GM19467 (cell line): ENCODE data around the gene ZBTB3.
"Not testable (repeated sequence)": the region's sequence is repeated elsewhere in the genome, so short reads cannot be mapped to it uniquely, and the experiment has no call there.

ENCODE experiments used
- ATAC-seq: cut with Tn5 transposase; IDR thresholded peaks from one replicate; pipeline ENCODE4 v1.9.1; 2021; ENCODE audit warnings: mild to moderate bottlenecking, moderate library complexity; ENCODE audit not compliant: unreplicated experiment

The ZBTB3 gene

GRCh38 chr11:62753736-62754603 lies at the start of gene ZBTB3:
TSS of gene ZBTB3 (minus strand) at chr11:62754160. CDS start at chr11:62753664, 496 bp downstream.
- ATAC-seq, result peak; percentile 96

DNA sequence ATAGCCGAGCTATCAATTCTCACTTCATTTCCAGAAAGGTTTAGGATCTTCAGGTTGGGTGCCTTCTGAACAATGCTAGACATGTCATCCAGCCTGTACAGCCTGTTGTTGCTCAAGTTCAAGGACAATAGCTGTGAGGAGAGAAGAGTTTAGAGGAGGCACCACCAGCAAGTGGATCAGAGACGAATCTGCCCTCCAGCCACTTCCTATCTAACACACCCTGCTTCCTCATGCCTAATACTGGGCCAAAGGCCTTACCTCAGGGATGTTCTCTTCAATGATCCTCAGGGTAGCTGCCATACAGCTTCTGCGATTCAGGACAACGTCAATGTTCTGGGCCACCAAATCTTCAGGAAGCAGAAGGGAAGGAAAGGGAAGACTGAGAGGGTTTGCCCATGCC lies 47.1 kb upstream of the ZBTB3 start:
- ATAC-seq, result no peak

DNA sequence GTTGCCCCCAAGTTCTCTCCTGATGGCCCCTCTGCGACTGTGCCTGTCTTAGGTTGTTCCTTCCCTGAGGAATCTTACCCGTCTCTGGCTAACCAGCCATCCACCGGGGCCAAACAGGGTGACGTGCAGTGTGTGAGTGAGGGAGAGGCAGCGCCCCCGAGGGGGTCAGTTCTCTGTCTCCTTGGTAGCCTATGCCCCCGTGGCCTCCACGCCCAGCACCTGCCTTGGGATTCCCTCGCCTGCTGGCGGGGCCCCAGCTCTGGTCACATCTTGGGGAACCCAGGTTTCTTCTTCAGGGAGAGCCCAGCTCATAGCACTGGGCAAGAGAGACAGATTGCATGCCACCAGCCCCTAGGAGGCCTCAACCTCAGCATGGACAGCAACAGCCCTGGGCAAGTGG lies 45.5 kb upstream of the ZBTB3 start:
- ATAC-seq, result no peak

GRCh38 chr11:62796281-62796680 lies 42.3 kb upstream of the ZBTB3 start:
- no peak for ATAC-seq

DNA sequence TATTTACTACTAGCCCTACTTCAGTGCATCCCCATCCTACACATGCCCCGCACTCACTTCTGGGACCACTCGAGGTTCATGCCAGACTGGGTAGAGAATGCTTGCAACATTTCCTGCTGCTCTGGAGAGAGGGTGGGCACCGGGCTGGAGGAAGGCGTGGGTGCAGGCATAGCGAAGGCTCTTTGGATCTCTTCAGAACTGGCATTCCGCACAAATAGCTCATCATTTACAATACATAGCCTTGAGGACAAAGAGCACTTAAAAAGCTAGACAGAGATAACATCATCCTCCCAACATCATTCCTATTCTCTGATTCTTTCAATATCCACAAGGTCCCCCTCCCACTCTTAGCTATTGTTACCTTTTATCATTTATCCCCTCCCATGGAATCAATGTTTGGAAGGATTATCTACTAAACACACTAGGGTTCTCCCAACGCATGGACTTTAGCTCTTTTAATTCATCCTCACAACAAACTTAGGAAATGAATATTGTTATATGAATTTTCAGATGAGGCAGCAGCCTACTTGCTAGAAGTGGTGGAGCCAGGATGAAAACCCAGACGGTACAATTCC lies 40.3 kb upstream of the ZBTB3 start:
- no peak for ATAC-seq

DNA sequence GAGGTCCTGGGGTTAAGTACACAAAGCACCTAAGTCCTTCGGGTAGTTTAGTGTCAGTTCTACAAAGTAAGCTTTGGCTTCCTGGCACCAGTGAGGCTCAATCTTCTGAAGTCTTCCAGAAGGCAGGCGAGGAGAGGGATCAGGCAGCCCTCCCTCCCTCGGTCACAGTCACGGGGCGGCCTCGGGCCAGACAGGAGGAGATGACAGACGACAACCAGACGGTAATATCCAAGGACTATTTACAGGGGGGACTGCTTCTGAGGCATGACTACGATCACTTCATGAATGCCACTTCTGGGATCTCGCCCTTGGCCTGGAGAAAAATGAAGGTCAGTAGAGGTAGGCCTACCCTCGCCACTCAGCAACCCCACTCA lies 38.2 kb upstream of the ZBTB3 start:
- no peak for ATAC-seq

DNA sequence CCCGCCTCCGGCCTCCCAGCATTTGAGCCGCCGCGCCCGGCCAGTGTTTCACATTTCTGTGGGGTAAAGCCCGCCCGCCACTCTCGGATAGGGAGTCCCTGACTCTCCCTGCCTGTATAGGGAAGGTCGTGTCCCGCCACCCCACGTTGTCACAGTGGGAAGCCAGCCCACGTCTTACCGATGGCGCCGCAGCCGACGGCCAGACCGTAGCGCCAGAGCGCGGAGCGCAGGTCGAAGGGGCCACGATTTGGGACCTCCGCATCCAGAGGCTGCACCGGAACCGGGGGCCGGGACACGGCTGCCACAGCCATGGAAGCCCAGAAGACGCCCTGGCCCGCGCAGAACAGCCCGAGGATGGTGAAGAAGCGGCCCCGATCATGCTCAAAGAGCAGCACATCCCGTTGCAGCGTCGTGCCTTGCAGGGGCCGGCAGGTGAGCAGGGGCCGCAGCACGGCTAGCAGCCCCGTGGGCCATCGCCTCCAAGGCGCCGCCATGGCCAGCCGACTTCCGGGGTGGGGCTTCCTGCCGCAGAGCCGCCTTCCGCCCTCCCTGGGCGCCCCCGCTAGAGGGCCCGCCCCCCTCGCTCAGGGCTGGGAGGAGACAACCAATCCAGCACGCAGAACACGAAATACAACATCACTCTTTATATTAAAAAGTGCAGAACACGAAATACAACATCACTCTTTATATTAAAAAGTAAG lies 37.7 kb upstream of the ZBTB3 start, which contains the start of gene TMEM223:
TMEM223 (minus strand) TSS at position 506 of the 701 bp plus-strand sequence; CDS start at position 494, 12 bp downstream.
- peak; percentile 66 for ATAC-seq

DNA sequence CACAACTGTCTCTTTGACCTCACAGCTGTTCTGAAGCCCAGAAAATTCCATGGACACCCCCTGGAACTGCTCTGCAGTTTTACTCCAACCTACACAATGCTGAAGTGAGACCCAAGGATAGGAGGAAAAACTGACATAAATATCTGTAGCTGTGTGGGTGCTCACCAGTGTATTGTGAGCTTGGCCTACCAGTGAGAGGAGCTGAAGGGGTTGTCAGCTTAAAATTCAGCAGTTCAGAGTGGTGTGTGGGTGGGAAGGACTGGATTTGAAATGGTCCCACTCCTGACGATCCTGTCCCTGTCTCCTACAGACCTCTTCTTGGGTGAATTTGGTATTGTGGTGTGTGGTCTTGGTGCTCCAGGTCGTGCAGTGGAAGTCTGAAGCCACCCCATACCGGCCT lies 35.6 kb upstream of the ZBTB3 start:
- ATAC-seq, result no peak

DNA sequence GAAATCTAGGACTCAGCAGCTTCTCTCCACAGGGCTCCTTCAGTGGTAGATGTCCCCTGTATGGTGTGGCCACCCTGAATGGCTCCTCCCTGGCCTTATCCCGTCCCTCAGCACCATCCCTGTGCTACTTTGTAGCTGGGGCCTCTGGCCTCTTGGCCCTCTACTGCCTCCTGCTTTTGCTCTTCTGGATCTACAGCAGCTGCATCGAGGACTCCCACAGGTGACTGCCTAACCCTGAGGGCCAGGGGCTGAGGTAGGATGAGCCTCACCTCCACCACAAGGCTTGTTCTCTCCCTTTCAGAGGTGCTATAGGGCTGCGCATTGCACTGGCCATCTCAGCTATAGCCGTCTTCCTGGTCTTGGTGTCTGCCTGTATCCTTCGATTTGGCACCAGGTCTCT lies 35.0 kb upstream of the ZBTB3 start:
- no peak for ATAC-seq

DNA sequence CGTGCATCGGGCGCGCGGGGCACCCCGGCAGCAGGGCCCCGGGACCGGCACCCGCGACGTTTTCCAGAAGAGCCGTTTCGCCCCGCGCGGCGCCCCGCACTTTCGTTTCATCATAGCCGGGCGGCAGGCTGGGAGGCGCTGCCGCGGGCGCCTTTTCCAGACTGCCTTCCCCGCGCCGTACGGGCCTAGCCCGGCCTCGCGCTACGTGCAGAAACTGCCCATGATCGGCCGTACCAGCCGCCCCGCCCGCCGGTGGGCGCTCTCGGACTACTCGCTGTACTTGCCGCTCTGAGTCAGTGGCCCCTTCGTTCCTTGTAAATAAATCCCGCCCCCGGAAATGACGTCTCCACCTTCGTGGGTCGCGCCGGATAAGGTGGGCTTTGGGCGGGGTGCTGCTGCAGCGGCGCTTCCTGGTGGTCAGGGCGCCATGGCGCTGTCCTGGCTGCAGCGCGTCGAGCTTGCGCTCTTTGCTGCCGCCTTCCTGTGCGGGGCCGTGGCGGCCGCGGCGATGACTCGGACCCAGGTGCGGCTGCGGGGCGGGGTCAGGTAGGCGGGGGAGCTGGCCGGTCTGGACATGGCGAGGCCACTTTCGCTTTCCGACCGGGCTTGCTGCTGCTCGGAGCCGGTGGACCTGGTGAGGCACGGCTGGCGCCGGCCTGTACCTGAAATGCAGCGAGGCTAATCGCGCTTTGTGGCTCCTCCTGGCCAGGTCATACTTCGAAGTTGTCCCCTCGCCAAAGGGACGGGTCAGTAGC lies 33.2 kb upstream of the ZBTB3 start, which contains the start of gene TMEM179B:
TMEM179B (plus strand) TSS at position 398 of the 755 bp plus-strand sequence; CDS start at position 428, 30 bp downstream.
- peak; percentile 57 for ATAC-seq

DNA sequence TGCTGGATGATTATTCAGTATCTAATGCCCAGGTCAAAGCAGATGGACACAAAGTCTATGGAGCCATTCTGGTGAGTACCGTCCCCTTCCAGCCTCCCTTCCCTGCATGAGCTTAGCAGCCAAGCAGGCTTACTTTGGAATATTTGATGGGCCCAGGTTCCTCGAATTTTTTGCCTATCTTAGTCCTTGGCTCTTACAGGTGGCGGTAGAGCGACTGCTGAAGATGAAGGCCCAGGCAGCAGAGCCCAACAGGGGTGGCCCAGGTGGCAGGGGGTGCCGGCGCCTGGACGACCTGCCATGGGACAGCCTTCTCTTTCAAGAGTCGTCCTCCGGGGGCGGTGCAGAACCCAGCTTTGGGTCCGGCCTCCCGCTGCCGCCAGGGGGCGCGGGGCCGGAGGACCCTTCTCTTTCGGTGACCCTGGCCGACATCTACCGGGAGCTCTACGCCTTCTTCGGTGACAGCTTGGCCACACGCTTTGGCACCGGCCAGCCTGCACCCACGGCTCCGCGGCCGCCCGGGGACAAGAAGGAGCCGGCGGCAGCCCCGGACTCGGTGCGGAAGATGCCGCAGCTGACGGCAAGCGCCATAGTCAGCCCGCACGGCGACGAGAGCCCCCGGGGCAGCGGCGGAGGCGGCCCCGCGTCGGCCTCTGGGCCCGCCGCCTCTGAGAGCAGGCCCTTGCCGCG lies 32.5 kb upstream of the ZBTB3 start:
- peak; percentile 56 for ATAC-seq

GRCh38 chr11:62782753-62783152 lies 28.8 kb upstream of the ZBTB3 start:
- no peak for ATAC-seq

DNA sequence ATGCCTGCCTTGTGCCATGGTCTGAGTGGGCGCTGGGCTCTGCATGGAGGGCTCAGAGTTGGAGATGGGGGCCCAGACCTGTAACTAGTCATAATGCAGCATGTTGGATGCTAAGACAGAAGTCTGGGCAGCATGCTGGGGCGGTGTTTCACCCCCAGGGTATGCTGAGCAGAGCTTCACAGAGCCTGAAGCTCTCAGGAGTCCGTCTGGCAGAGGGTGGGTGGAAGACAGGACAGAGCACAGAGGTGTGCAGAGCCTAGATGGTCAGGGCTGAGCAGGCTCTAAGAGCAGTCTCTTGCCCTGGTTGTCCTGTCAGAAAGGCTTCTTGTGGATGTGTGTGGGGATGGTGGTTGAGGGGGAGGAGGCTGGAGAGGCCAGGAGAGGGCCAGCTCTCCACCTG lies 24.5 kb upstream of the ZBTB3 start:
- no peak for ATAC-seq

DNA sequence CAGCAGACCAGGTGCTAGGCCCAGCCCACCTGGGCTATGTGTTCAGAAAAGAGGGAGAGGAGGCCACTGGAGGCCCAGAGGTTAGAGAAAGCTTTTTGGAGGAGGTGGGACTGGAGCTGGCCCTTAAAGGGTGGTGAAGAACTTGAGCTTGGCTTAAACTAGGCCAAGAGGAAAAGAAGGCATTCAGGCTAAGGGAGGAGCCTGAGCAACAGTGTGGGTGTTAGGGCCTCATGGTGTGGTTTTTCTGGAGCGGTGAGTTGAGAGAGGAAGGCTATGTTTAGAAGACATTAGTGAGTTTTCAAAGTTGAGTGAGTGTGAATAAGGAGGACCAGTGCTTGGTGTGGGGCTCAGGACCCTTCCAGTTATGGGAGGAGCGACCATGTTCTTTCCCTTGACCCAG lies 23.4 kb upstream of the ZBTB3 start:
- ATAC-seq, result no peak

- no peak for ATAC-seq
Measured at GRCh38 chr11:62775646-62776045, 21.7 kb upstream of the ZBTB3 start.

DNA sequence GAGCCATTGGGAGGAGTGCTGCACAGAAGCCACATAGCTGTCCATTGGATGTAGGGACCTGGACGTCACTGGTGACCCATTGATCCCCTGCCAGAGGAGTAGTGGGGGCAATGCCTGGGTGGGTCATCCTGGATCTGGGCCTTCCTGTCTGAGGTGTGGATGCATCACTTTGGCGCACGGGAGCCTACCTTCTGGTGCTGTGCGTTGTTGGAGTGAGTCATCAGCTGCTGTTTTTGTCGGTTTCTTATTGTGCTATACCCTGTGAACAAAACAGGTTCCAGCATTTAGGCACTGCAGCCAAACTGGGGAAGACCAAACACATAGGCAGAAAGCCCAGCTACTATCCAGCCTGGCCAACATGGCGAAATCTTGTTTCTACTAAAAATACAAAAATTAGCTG lies 20.4 kb upstream of the ZBTB3 start:
- no peak for ATAC-seq

DNA sequence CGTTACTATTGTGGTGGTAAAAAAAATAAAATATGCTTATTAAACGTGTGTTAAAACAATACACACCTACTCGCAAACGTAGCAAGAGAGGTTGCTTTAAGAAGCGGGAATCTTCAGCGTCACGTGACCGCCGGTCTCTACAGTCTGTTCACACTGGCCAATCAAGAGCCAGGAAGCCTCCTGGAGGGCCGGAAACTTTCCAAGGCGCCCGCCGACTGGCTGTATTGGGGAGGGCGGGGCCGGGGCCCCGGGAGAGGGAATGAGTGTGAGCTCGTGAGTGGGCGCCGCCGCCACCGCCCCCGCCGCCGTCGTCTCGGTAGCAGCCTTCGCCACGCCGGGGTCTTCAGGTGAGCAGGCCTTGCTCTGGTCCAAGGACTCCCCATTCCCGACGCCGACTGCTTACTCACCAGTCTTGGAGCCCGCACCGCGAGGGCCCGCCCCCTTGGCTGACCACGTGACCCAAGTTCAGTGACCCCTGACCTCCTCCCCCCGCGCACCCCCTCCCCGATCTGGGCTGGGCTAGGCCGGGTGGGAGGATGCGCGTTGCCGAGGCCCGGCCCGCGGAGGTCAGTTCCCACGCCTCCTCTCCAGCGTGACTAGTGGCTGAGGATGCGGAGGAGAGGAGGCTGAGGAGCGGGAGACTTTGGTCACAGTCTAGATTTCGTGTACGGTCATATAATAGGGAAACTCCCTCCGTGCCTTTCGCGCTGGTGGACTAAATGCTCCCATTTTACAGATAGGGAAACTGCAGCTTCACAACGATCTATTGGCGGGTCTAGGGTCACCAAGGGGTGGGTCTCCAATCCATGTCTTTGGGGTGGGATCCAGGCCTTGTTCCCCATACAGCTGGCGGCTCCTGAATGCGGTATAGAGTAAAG lies 17.4 kb upstream of the ZBTB3 start, which contains the start of gene TAF6L:
TAF6L (plus strand) TSS at position 253 of the 878 bp plus-strand sequence. CDS start 4,388 bp downstream, outside the sequence.
- peak; percentile 75 for ATAC-seq

DNA sequence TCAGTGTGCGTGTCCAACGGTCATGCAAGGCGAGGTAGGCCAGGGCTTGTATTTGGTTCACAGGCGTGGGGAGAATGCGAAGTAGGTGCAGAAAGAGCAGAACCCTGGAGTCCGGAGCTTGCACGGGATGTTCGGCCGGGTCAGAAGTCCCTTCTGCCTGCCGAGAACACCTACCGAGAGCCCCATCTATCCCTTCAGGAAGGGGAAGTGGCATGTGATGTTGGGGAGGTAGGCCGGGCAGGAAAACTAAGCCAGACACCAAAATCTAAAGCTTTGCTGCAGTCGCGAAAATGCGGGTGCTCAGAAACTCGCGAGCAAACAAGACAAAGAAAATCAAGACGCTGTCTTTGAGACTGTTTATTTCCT lies 16.8 kb upstream of the ZBTB3 start:
- no peak for ATAC-seq

- ATAC-seq, result not testable (repeated sequence)
Measured at GRCh38 chr11:62760867-62761227, 6.9 kb upstream of the ZBTB3 start.
